ENCODE results near the gene TMEM53. TPM values are rescaled to one million over a fixed set of nuclear protein-coding genes. Genes with fewer than 3 reads are reported as not detected.

Gene TMEM53
- total and polyA plus RNA-seq, 2 donors (not counting 1 experiment from before 2014, with no cell fraction given): 8.1 to 11.6 TPM

- TF ChIP-seq CTCF (conservative IDR thresholded peaks at IDR 0.05 in 1 of 2, IDR thresholded peaks at IDR 0.05 in 1 of 2; ENCODE audit: low read depth in 1 of 2, low read length in 2 of 2): no peak
- TF ChIP-seq EZH2 (IDR thresholded peaks at IDR 0.05; ENCODE audit: low read length, missing control alignments): no peak
- no peaks in the 10 kb centered on the region for H3K79me2 ChIP-seq (ENCODE audit: control insufficient read depth, insufficient read depth, low read length)
- H3K4me3 ChIP-seq (replicated peaks in 1 of 4; ENCODE audit: control extremely low read depth in 1 of 4, insufficient read depth in 1 of 4, low read depth in 3 of 4, low read length in 4 of 4): no peak overlapping the region
- no peaks in the 10 kb centered on the region for H3K27me3 ChIP-seq (ENCODE audit: control insufficient read depth, insufficient read depth, low read length)
- H3K9me3 ChIP-seq (ENCODE audit: control insufficient read depth, insufficient read depth, low read depth, low read length): no peaks in the 10 kb centered on the region
- no peak for DNase-seq (ENCODE audit: low read depth in 2 of 2)
- no peak overlapping the region for H3K9ac ChIP-seq (ENCODE audit: insufficient read depth, low read length)
- peaks cover 21% of the 10 kb centered on the region for H3K4me1 ChIP-seq (ENCODE audit: control insufficient read depth, extremely low read depth, insufficient read depth, low read length)
- no peak overlapping the region for H2AFZ ChIP-seq (ENCODE audit: low read length)
- H3K4me2 ChIP-seq (ENCODE audit: extremely low read depth, insufficient read depth, low read length): no peak overlapping the region
- no peak overlapping the region for H3K27ac ChIP-seq (ENCODE audit: insufficient read depth, low read length)
- no peaks in the 10 kb centered on the region for H4K20me1 ChIP-seq (ENCODE audit: control insufficient read depth, extremely low read depth, insufficient read depth, low read length)
- no peaks in the 10 kb centered on the region for H3K36me3 ChIP-seq (ENCODE audit: control insufficient read depth, insufficient read depth, low read length)
Observed at GRCh38 chr1:44625348-44625747, 48.9 kb downstream of the TMEM53 start.

GRCh38 chr1:44624268-44624901, 49.9 kb downstream of the TMEM53 start:
- DNase-seq (ENCODE audit: low read depth in 2 of 2): no peak
- Histone ChIP-seq H3K27ac (ENCODE audit: insufficient read depth, low read length) (no peak overlapping the region), H3K9me3 (ENCODE audit: control insufficient read depth, insufficient read depth, low read depth, low read length) (no peaks in the 10 kb centered on the region), H3K27me3 (ENCODE audit: control insufficient read depth, insufficient read depth, low read length) (no peaks in the 10 kb centered on the region), H3K4me2 (ENCODE audit: extremely low read depth, insufficient read depth, low read length) (no peak overlapping the region), H4K20me1 (ENCODE audit: control insufficient read depth, extremely low read depth, insufficient read depth, low read length) (no peaks in the 10 kb centered on the region), H3K4me3 (replicated peaks in 1 of 4; ENCODE audit: control extremely low read depth in 1 of 4, insufficient read depth in 1 of 4, low read depth in 3 of 4, low read length in 4 of 4) (no peak overlapping the region), H3K4me1 (ENCODE audit: control insufficient read depth, extremely low read depth, insufficient read depth, low read length) (peaks cover 23% of the 10 kb centered on the region), H3K9ac (ENCODE audit: insufficient read depth, low read length) (no peak overlapping the region), H3K36me3 (ENCODE audit: control insufficient read depth, insufficient read depth, low read length) (no peaks in the 10 kb centered on the region), H3K79me2 (ENCODE audit: control insufficient read depth, insufficient read depth, low read length) (no peaks in the 10 kb centered on the region), H2AFZ (ENCODE audit: low read length) (no peak overlapping the region)
- TF ChIP-seq CTCF (conservative IDR thresholded peaks at IDR 0.05 in 1 of 2, IDR thresholded peaks at IDR 0.05 in 1 of 2; ENCODE audit: low read depth in 1 of 2, low read length in 2 of 2) (no peak), EZH2 (IDR thresholded peaks at IDR 0.05; ENCODE audit: low read length, missing control alignments) (no peak)

- peak overlapping the region; percentile 42 for H3K4me2 ChIP-seq (ENCODE audit: extremely low read depth, insufficient read depth, low read length)
- H3K27ac ChIP-seq (ENCODE audit: insufficient read depth, low read length): no peak overlapping the region
- peak; percentile 59 to 72 for DNase-seq (ENCODE audit: low read depth in 2 of 2)
- no peak overlapping the region for H3K4me3 ChIP-seq (replicated peaks in 1 of 4; ENCODE audit: control extremely low read depth in 1 of 4, insufficient read depth in 1 of 4, low read depth in 3 of 4, low read length in 4 of 4)
- H4K20me1 ChIP-seq (ENCODE audit: control insufficient read depth, extremely low read depth, insufficient read depth, low read length): no peaks in the 10 kb centered on the region
- peaks cover 31% of the 10 kb centered on the region for H3K4me1 ChIP-seq (ENCODE audit: control insufficient read depth, extremely low read depth, insufficient read depth, low read length)
- H3K9ac ChIP-seq (ENCODE audit: insufficient read depth, low read length): no peak overlapping the region
- H3K36me3 ChIP-seq (ENCODE audit: control insufficient read depth, insufficient read depth, low read length): no peaks in the 10 kb centered on the region
- no peaks in the 10 kb centered on the region for H3K79me2 ChIP-seq (ENCODE audit: control insufficient read depth, insufficient read depth, low read length)
- no peak overlapping the region for H2AFZ ChIP-seq (ENCODE audit: low read length)
- no peaks in the 10 kb centered on the region for H3K27me3 ChIP-seq (ENCODE audit: control insufficient read depth, insufficient read depth, low read length)
- no peaks in the 10 kb centered on the region for H3K9me3 ChIP-seq (ENCODE audit: control insufficient read depth, insufficient read depth, low read depth, low read length)
- TF ChIP-seq CTCF (conservative IDR thresholded peaks at IDR 0.05 in 1 of 2, IDR thresholded peaks at IDR 0.05 in 1 of 2; ENCODE audit: low read depth in 1 of 2, low read length in 2 of 2): no peak
- TF ChIP-seq EZH2 (IDR thresholded peaks at IDR 0.05; ENCODE audit: low read length, missing control alignments): no peak
Observed at GRCh38 chr1:44621841-44622286, 52.4 kb downstream of the TMEM53 start.
